Measurements from ENCODE around the gene TFRC. TPM values are rescaled to one million over a fixed set of nuclear protein-coding genes. Genes with fewer than 3 reads are reported as not detected.
"Not testable (repeated sequence)": the region's sequence is repeated elsewhere in the genome, so short reads cannot be mapped to it uniquely, and the experiment has no call there.

TFRC gene
- total and polyA plus RNA-seq, 2 experiments from 2014 or later = 136 to 278 TPM

GRCh38 chr3:196003611-196004010, 78.3 kb downstream of the TFRC start:
- no peaks in the 10 kb centered on the region for H3K4me1 ChIP-seq (ENCODE audit: insufficient read depth)

GRCh38 chr3:196002721-196003120, 79.2 kb downstream of the TFRC start:
- not testable (repeated sequence) for H3K79me2 ChIP-seq; H3K27me3 ChIP-seq; H3K36me3 ChIP-seq (replicated peaks; ENCODE audit: insufficient read depth, low read depth); H3K9me2 ChIP-seq (replicated peaks; ENCODE audit: insufficient read depth); H3K4me1 ChIP-seq (ENCODE audit: insufficient read depth); H3K9me3 ChIP-seq (ENCODE audit: low read depth); H3K4me2 ChIP-seq; H3K27ac ChIP-seq; DNase-seq (ENCODE audit: low spot score); H3K4me3 ChIP-seq; H4K20me1 ChIP-seq (ENCODE audit: insufficient read depth, poor library complexity, severe bottlenecking); H2AFZ ChIP-seq
- 96% methylated on average over 6 of the region's 6 CpGs for WGBS (ENCODE audit: low lambda C conversion rate, missing lambda C conversion rate)

More at GRCh38 chr3:196003611-196004010, 78.3 kb downstream of the TFRC start:
- no peak for TF ChIP-seq CTCF (IDR thresholded peaks at IDR 0.05; ENCODE audit: poor library complexity)
- no peak for TF ChIP-seq EZH2phosphoT487 (IDR thresholded peaks at IDR 0.05; ENCODE audit: low read depth, severe bottlenecking, unreplicated experiment)
- no peak for TF ChIP-seq EZH2 (IDR thresholded peaks at IDR 0.05; ENCODE audit: borderline replicate concordance)
- H2AFZ ChIP-seq = no peak overlapping the region
- H4K20me1 ChIP-seq (ENCODE audit: insufficient read depth, poor library complexity, severe bottlenecking) = no peaks in the 10 kb centered on the region
- H3K4me2 ChIP-seq = no peak overlapping the region
- H3K27ac ChIP-seq = no peak overlapping the region
- H3K9me2 ChIP-seq (replicated peaks; ENCODE audit: insufficient read depth) = no peaks in the 10 kb centered on the region
- WGBS (ENCODE audit: low lambda C conversion rate, missing lambda C conversion rate) = 93% methylated on average over 12 of the region's 12 CpGs
- no peaks in the 10 kb centered on the region for H3K79me2 ChIP-seq
- H3K27me3 ChIP-seq = no peaks in the 10 kb centered on the region
- H3K36me3 ChIP-seq (replicated peaks; ENCODE audit: insufficient read depth, low read depth) = no peaks in the 10 kb centered on the region
- H3K9me3 ChIP-seq (ENCODE audit: low read depth) = no peaks in the 10 kb centered on the region
- no peak for DNase-seq (ENCODE audit: low spot score)
- no peak overlapping the region for H3K4me3 ChIP-seq

GRCh38 chr3:196001240-196001639, 80.7 kb downstream of the TFRC start:
- H3K9me3 ChIP-seq (ENCODE audit: low read depth); H3K36me3 ChIP-seq (replicated peaks; ENCODE audit: insufficient read depth, low read depth); H4K20me1 ChIP-seq (ENCODE audit: insufficient read depth, poor library complexity, severe bottlenecking); H3K27me3 ChIP-seq; DNase-seq (ENCODE audit: low spot score); H3K4me2 ChIP-seq; H3K9me2 ChIP-seq (replicated peaks; ENCODE audit: insufficient read depth); H2AFZ ChIP-seq; H3K79me2 ChIP-seq; H3K27ac ChIP-seq; H3K4me1 ChIP-seq (ENCODE audit: insufficient read depth); H3K4me3 ChIP-seq: not testable (repeated sequence)
- WGBS (ENCODE audit: low lambda C conversion rate, missing lambda C conversion rate) = 92% methylated on average over 7 of the region's 7 CpGs

- 93% methylated on average over 11 of the region's 15 CpGs for WGBS (ENCODE audit: low lambda C conversion rate, missing lambda C conversion rate)
- H3K4me3 ChIP-seq; DNase-seq (ENCODE audit: low spot score); H3K27me3 ChIP-seq; H3K9me2 ChIP-seq (replicated peaks; ENCODE audit: insufficient read depth); H2AFZ ChIP-seq; H4K20me1 ChIP-seq (ENCODE audit: insufficient read depth, poor library complexity, severe bottlenecking); H3K4me2 ChIP-seq; H3K36me3 ChIP-seq (replicated peaks; ENCODE audit: insufficient read depth, low read depth); H3K4me1 ChIP-seq (ENCODE audit: insufficient read depth); H3K27ac ChIP-seq; H3K9me3 ChIP-seq (ENCODE audit: low read depth); H3K79me2 ChIP-seq: not testable (repeated sequence)
These were observed 81.4 kb downstream of the TFRC start for GRCh38 chr3:196000360-196000950.

GRCh38 chr3:195999896-196000295, 82.0 kb downstream of the TFRC start:
- no peak overlapping the region for H3K27ac ChIP-seq
- H3K4me1 ChIP-seq (ENCODE audit: insufficient read depth) = no peaks in the 10 kb centered on the region
- DNase-seq (ENCODE audit: low spot score) = no peak
- H3K4me3 ChIP-seq = no peak overlapping the region
- H3K79me2 ChIP-seq = no peaks in the 10 kb centered on the region
- TF ChIP-seq EZH2phosphoT487 (IDR thresholded peaks at IDR 0.05; ENCODE audit: low read depth, severe bottlenecking, unreplicated experiment) (no peak), EZH2 (IDR thresholded peaks at IDR 0.05; ENCODE audit: borderline replicate concordance) (no peak), CTCF (IDR thresholded peaks at IDR 0.05; ENCODE audit: poor library complexity) (no peak)
- no peaks in the 10 kb centered on the region for H3K27me3 ChIP-seq
- H3K9me3 ChIP-seq (ENCODE audit: low read depth) = no peaks in the 10 kb centered on the region
- WGBS (ENCODE audit: low lambda C conversion rate, missing lambda C conversion rate) = 95% methylated on average over 8 of the region's 8 CpGs
- no peaks in the 10 kb centered on the region for H3K9me2 ChIP-seq (replicated peaks; ENCODE audit: insufficient read depth)
- no peak overlapping the region for H3K4me2 ChIP-seq
- H3K36me3 ChIP-seq (replicated peaks; ENCODE audit: insufficient read depth, low read depth) = no peaks in the 10 kb centered on the region
- no peaks in the 10 kb centered on the region for H4K20me1 ChIP-seq (ENCODE audit: insufficient read depth, poor library complexity, severe bottlenecking)
- no peak overlapping the region for H2AFZ ChIP-seq

Small RNA genes within 50 kb of the gene (small RNA-seq; reads per million reads assigned to genes)
- gene RNU7-18P = not detected

Other genes starting within 250 kb of the TFRC start
- 9.0 and 11.6 TPM in 2 replicates for gene TNK2, start 173.5 kb downstream of the TFRC start, total RNA-seq
- gene TNK2, start 173.5 kb downstream of the TFRC start, polyA plus RNA-seq = 5.9 and 6.7 TPM in 2 replicates
- gene ZDHHC19, start 129.3 kb upstream of the TFRC start, total RNA-seq = not detected in 2 replicates
- gene ZDHHC19, start 129.3 kb upstream of the TFRC start, polyA plus RNA-seq = 0.77 and 0.79 TPM in 2 replicates
- gene SLC51A, start 134.4 kb upstream of the TFRC start, total RNA-seq = 3.9 and 6.3 TPM in 2 replicates
- 13.9 and 15.8 TPM in 2 replicates for gene SLC51A, start 134.4 kb upstream of the TFRC start, polyA plus RNA-seq
- 69.1 and 69.7 TPM in 2 replicates for gene PCYT1A, start 205.6 kb upstream of the TFRC start, total RNA-seq
- gene PCYT1A, start 205.6 kb upstream of the TFRC start, polyA plus RNA-seq = 23.8 and 30.1 TPM in 2 replicates
- 7.0 and 10.9 TPM in 2 replicates for gene DYNLT2B, start 236.2 kb upstream of the TFRC start, total RNA-seq
- gene DYNLT2B, start 236.2 kb upstream of the TFRC start, polyA plus RNA-seq = 19.6 and 23.5 TPM in 2 replicates

Data from hepatocyte (in vitro differentiated cells).